NCI-H2171 (cell line): ENCODE results near the gene HSPA1A.
"Not testable (repeated sequence)": the region's sequence is repeated elsewhere in the genome, so short reads cannot be mapped to it uniquely, and the experiment has no call there.

ENCODE experiments used
- DNase-seq: peaks from one replicate; lab custom pipeline; 2025; lab: John Stamatoyannopoulos, UW

HSPA1A gene

GRCh38 chr6:31781244-31782125 lies 33.9 kb upstream of the HSPA1A start:
- DNase-seq, result no peak

GRCh38 chr6:31782126-31782855 lies 33.1 kb upstream of the HSPA1A start:
- DNase-seq, result no peak

- no peak for DNase-seq
Observed at GRCh38 chr6:31784098-31784925, 31.0 kb upstream of the HSPA1A start.

GRCh38 chr6:31785475-31785874 lies 29.9 kb upstream of the HSPA1A start:
- no peak for DNase-seq

GRCh38 chr6:31791324-31792089 lies 23.8 kb upstream of the HSPA1A start:
- DNase-seq, result peak; percentile 26

GRCh38 chr6:31792090-31792374 lies 23.3 kb upstream of the HSPA1A start:
- no peak for DNase-seq

GRCh38 chr6:31792761-31793171 lies 22.6 kb upstream of the HSPA1A start:
- DNase-seq, result no peak

- DNase-seq, result not testable (repeated sequence)
Observed at GRCh38 chr6:31793927-31794245, 21.5 kb upstream of the HSPA1A start.

GRCh38 chr6:31794294-31794865 lies 21.0 kb upstream of the HSPA1A start:
- no peak for DNase-seq

GRCh38 chr6:31794866-31795615 lies 20.3 kb upstream of the HSPA1A start:
- DNase-seq, result no peak

GRCh38 chr6:31795616-31796298 lies 19.6 kb upstream of the HSPA1A start, which contains the start of gene VARS1:
Gene VARS1 (minus strand): TSS chr6:31795752. CDS start chr6:31795217, 535 bp downstream.
- DNase-seq, result peak; percentile 87

- DNase-seq, result no peak
Observed at GRCh38 chr6:31796993-31797385, 18.4 kb upstream of the HSPA1A start.

- DNase-seq, result no peak
Observed at GRCh38 chr6:31797588-31797987, 17.8 kb upstream of the HSPA1A start.

- no peak for DNase-seq
Observed at GRCh38 chr6:31799781-31800180, 15.6 kb upstream of the HSPA1A start.

GRCh38 chr6:31801031-31801927 lies 14.1 kb upstream of the HSPA1A start:
- DNase-seq, result not testable (repeated sequence)

GRCh38 chr6:31805939-31806469 lies 9.3 kb upstream of the HSPA1A start:
- DNase-seq, result no peak

GRCh38 chr6:31806470-31807272 lies 8.7 kb upstream of the HSPA1A start, which contains the start of gene LSM2:
Gene LSM2 (minus strand): TSS chr6:31806966. CDS start chr6:31806757, 209 bp downstream.
- peak; percentile 96 for DNase-seq

- DNase-seq, result not testable (repeated sequence)
Observed at GRCh38 chr6:31808599-31808998, 6.7 kb upstream of the HSPA1A start.
